HEK293 (cell line): ENCODE measurements around the gene IGDCC3.

Source experiments
- CTCF ChIA-PET: fragments of 350-600 bp; formaldehyde crosslinking; extraction: SDS; loops from one replicate; lab custom pipeline; 2021; ENCODE audit warnings: antibody characterized with exemption; lab: Yijun Ruan, JAX
- POLR2A ChIA-PET: fragments of 300-600 bp; formaldehyde crosslinking; extraction: SDS; loops from one replicate; lab custom pipeline; 2020; ENCODE audit warnings: antibody characterized with exemption, inconsistent platforms; lab: Yijun Ruan, JAX
- H3K27ac ChIP-seq: fragments of 200-500 bp; sonication (Bioruptor generic); 2 replicates; pipeline ENCODE4 v1.5.1; 2014; ENCODE audit warnings: low read depth, low read length, control low read depth, inconsistent platforms; ENCODE audit errors: extremely low read depth
- H3K36me3 ChIP-seq, 2 experiments: fragments of 200-500 bp in 1 of 2; sonication (Bioruptor generic) in 1 of 2; 1 replicate in 1 of 2; 2 replicates in 1 of 2; pipeline ENCODE4 v1.5.1; 2014 to 2017; ENCODE audit warnings: inconsistent platforms in 2 of 2, low read length in 2 of 2; ENCODE audit not compliant: control insufficient read depth in 2 of 2, insufficient read depth in 1 of 2
- H3K4me1 ChIP-seq: fragments of 200-500 bp; sonication (Bioruptor generic); 2 replicates; pipeline ENCODE4 v1.5.1; 2014; ENCODE audit warnings: mild to moderate bottlenecking, low read length, inconsistent platforms; ENCODE audit not compliant: control insufficient read depth, insufficient read depth
- H3K4me3 ChIP-seq: 2 replicates; pipeline ENCODE4 v1.5.1; 2011; ENCODE audit warnings: low read depth, mild to moderate bottlenecking, control low read depth, low read length, moderate library complexity
- H3K9me3 ChIP-seq: fragments of 200-500 bp; sonication (Bioruptor generic); 2 replicates; pipeline ENCODE4 v1.5.1; 2014; ENCODE audit warnings: low read depth, low read length, inconsistent platforms; ENCODE audit not compliant: control insufficient read depth, insufficient read depth
- GLI4 ChIP-seq: fragments of 450-650 bp; formaldehyde crosslinking; IDR thresholded peaks from 2 replicates; pipeline ENCODE4 v1.5.1; 2016; ENCODE audit warnings: missing biosample characterization, missing genetic modification characterization
- GLIS2 ChIP-seq: fragments of 450-650 bp; formaldehyde crosslinking; IDR thresholded peaks from 2 replicates; pipeline ENCODE4 v1.5.1; 2016; ENCODE audit warnings: missing biosample characterization, missing genetic modification characterization
- IKZF3 ChIP-seq: fragments of 450-650 bp; IDR thresholded peaks from 2 replicates; pipeline ENCODE4 v1.5.0; 2018; ENCODE audit warnings: missing biosample characterization, mild to moderate bottlenecking, missing genetic modification characterization, moderate library complexity
- KLF8 ChIP-seq: fragments of 450-650 bp; formaldehyde crosslinking; IDR thresholded peaks from 2 replicates; pipeline ENCODE4 v1.5.1; 2016; ENCODE audit warnings: missing biosample characterization, missing genetic modification characterization
- SCRT1 ChIP-seq: fragments of 450-650 bp; formaldehyde crosslinking; IDR thresholded peaks from 2 replicates; pipeline ENCODE4 v1.5.1; 2016; ENCODE audit warnings: missing biosample characterization, missing genetic modification characterization, borderline replicate concordance
- SCRT2 ChIP-seq: fragments of 450-650 bp; formaldehyde crosslinking; IDR thresholded peaks from 2 replicates; pipeline ENCODE4 v1.5.1; 2016; ENCODE audit warnings: missing biosample characterization, missing genetic modification characterization
- YY1 ChIP-seq: fragments of 450-650 bp; formaldehyde crosslinking; IDR thresholded peaks from 2 replicates; pipeline ENCODE4 v1.5.1; 2018; ENCODE audit warnings: missing biosample characterization, missing genetic modification characterization
- ZBTB17 ChIP-seq: fragments of 450-650 bp; formaldehyde crosslinking; IDR thresholded peaks from 2 replicates; pipeline ENCODE4 v1.5.1; 2016; ENCODE audit warnings: missing biosample characterization, missing genetic modification characterization
- ZBTB20 ChIP-seq: fragments of 450-650 bp; formaldehyde crosslinking; IDR thresholded peaks from 2 replicates; pipeline ENCODE4 v1.5.1; 2016; ENCODE audit warnings: missing biosample characterization, missing genetic modification characterization
- ZBTB8A ChIP-seq: fragments of 450-650 bp; formaldehyde crosslinking; IDR thresholded peaks from 2 replicates; pipeline ENCODE4 v1.5.1; 2016; ENCODE audit warnings: missing biosample characterization, missing genetic modification characterization
- ZEB2 ChIP-seq: fragments of 450-650 bp; formaldehyde crosslinking; IDR thresholded peaks from 2 replicates; pipeline ENCODE4 v1.5.1; 2016; ENCODE audit warnings: missing biosample characterization, missing genetic modification characterization
- ZFP3 ChIP-seq: fragments of 450-650 bp; formaldehyde crosslinking; IDR thresholded peaks from 2 replicates; pipeline ENCODE4 v1.5.1; 2016; ENCODE audit warnings: low read depth, missing biosample characterization, missing genetic modification characterization
- ZIC2 ChIP-seq: fragments of 450-650 bp; formaldehyde crosslinking; IDR thresholded peaks from 2 replicates; pipeline ENCODE4 v1.5.1; 2016; ENCODE audit warnings: missing biosample characterization, missing genetic modification characterization
- ZNF10 ChIP-seq: fragments of 450-650 bp; formaldehyde crosslinking; IDR thresholded peaks from 2 replicates; pipeline ENCODE4 v1.5.1; 2017; ENCODE audit warnings: missing biosample characterization, missing genetic modification characterization
- ZNF248 ChIP-seq: fragments of 450-650 bp; formaldehyde crosslinking; IDR thresholded peaks from 2 replicates; pipeline ENCODE4 v1.5.1; 2017; ENCODE audit warnings: missing biosample characterization, missing genetic modification characterization
- ZNF335 ChIP-seq: fragments of 450-650 bp; formaldehyde crosslinking; conservative IDR thresholded peaks from 2 replicates; pipeline ENCODE4 v1.5.1; 2016; ENCODE audit warnings: missing biosample characterization, missing genetic modification characterization
- ZNF596 ChIP-seq: fragments of 450-650 bp; IDR thresholded peaks from 2 replicates; pipeline ENCODE4 v1.5.0; 2018; ENCODE audit warnings: missing biosample characterization, mild to moderate bottlenecking, missing genetic modification characterization, moderate library complexity
- ZNF600 ChIP-seq: fragments of 450-650 bp; formaldehyde crosslinking; IDR thresholded peaks from 2 replicates; pipeline ENCODE4 v1.5.1; 2016; ENCODE audit warnings: missing biosample characterization, missing genetic modification characterization
- ZNF654 ChIP-seq: fragments of 450-650 bp; formaldehyde crosslinking; IDR thresholded peaks from 2 replicates; pipeline ENCODE4 v1.5.1; 2016; ENCODE audit warnings: low read depth, missing biosample characterization, missing genetic modification characterization
- ZSCAN30 ChIP-seq: fragments of 450-650 bp; IDR thresholded peaks from 2 replicates; pipeline ENCODE4 v1.5.1; 2018; ENCODE audit warnings: missing biosample characterization, mild to moderate bottlenecking, missing genetic modification characterization, moderate library complexity
- ZXDB ChIP-seq: fragments of 450-650 bp; formaldehyde crosslinking; IDR thresholded peaks from 2 replicates; pipeline ENCODE4 v1.5.1; 2016; ENCODE audit warnings: missing biosample characterization, missing genetic modification characterization
- TF ChIP-seq, protein P1 (sequence below): fragments of 450-650 bp; formaldehyde crosslinking; IDR thresholded peaks from 2 replicates; pipeline ENCODE4 v1.5.1; 2016; ENCODE audit warnings: missing biosample characterization, missing genetic modification characterization
- TF ChIP-seq, protein P2 (sequence below): fragments of 450-650 bp; formaldehyde crosslinking; IDR thresholded peaks from 2 replicates; pipeline ENCODE4 v1.5.1; 2016; ENCODE audit warnings: missing biosample characterization, missing genetic modification characterization
- TF ChIP-seq, protein P3 (sequence below): fragments of 450-650 bp; formaldehyde crosslinking; IDR thresholded peaks from 2 replicates; pipeline ENCODE4 v1.5.1; 2016; ENCODE audit warnings: missing biosample characterization, missing genetic modification characterization

Gene IGDCC3

DNA sequence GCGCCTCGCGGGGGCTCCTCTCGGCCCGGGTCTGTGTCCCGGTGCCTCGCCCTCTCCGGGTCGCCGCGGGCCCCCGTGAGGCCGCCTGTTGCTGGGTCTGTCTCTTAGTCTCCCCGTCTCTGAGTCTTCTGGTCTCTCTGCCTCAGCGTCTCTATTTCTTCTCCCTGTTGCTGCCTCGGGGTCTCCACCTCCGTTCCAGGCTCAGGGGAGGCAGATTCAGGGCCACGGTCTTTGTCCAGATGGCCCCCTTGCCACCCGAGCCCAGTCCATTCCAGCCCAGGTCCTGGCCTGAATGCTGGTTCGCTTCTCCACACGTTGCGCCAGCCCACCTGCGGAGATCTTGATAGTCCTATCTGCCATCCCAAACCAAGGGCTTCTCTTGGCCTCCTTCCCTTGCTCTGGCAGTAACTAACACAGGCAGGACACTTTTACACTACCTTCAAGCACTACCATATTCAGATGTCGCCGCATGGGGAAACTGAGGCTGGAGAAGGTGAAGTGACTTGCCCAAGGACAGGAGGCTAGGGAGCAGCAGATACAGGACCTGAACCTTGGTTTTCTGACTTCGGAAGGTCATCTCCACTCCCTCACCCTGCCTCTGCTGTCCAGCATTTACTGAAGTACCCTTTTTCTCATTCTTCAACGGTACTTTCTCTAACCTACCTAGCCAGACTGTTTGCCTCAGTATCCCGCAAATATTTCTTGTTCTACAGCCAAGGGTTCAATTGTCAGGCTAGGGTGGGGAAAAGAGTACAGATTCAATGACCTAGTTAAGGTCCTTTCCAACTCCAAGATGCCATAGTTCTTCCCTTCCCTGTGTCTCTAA is 45.6 kb upstream of the IGDCC3 start:
- TF ChIP-seq GLIS2 (peak; percentile 60), ZBTB17 (tag by site-specific recombination) (peak; percentile 53; the same call in 1 of the 2 replicates), ZNF248 (no peak), SCRT1 (tag by site-specific recombination) (peak; percentile 92), ZNF600 (tag by site-specific recombination) (peak; percentile 89), ZXDB (tag by site-specific recombination) (no peak), ZNF335 (tag by site-specific recombination) (peak; percentile 67), GLI4 (no peak), ZNF596 (0 out of 2 replicates have a peak, but pooled peaks have one; percentile 7), KLF8 (tag by site-specific recombination) (0 out of 2 replicates have a peak, but pooled peaks have one; percentile 31), ZIC2 (tag by site-specific recombination) (peak; percentile 78), ZFP3 (tag by site-specific recombination) (no peak), ZNF654 (tag by site-specific recombination) (no peak), YY1 (tag by site-specific recombination) (0 out of 2 replicates have a peak, but pooled peaks have one; percentile 34), IKZF3 (peak; percentile 14; the same call in 1 of the 2 replicates), ZBTB8A (tag by site-specific recombination) (peak; percentile 68), SCRT2 (peak; percentile 95), ZNF10 (tag by site-specific recombination) (no peak), ZSCAN30 (tag by site-specific recombination) (peak; percentile 20; the same call in 1 of the 2 replicates), ZBTB20 (tag by site-specific recombination) (peak; percentile 75), ZEB2 (tag by site-specific recombination) (peak; percentile 41; the same call in 1 of the 2 replicates)
- TF ChIP-seq, protein P1, sequence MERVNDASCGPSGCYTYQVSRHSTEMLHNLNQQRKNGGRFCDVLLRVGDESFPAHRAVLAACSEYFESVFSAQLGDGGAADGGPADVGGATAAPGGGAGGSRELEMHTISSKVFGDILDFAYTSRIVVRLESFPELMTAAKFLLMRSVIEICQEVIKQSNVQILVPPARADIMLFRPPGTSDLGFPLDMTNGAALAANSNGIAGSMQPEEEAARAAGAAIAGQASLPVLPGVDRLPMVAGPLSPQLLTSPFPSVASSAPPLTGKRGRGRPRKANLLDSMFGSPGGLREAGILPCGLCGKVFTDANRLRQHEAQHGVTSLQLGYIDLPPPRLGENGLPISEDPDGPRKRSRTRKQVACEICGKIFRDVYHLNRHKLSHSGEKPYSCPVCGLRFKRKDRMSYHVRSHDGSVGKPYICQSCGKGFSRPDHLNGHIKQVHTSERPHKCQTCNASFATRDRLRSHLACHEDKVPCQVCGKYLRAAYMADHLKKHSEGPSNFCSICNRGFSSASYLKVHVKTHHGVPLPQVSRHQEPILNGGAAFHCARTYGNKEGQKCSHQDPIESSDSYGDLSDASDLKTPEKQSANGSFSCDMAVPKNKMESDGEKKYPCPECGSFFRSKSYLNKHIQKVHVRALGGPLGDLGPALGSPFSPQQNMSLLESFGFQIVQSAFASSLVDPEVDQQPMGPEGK (tag by site-specific recombination) = peak; percentile 77
- TF ChIP-seq, protein P2, sequence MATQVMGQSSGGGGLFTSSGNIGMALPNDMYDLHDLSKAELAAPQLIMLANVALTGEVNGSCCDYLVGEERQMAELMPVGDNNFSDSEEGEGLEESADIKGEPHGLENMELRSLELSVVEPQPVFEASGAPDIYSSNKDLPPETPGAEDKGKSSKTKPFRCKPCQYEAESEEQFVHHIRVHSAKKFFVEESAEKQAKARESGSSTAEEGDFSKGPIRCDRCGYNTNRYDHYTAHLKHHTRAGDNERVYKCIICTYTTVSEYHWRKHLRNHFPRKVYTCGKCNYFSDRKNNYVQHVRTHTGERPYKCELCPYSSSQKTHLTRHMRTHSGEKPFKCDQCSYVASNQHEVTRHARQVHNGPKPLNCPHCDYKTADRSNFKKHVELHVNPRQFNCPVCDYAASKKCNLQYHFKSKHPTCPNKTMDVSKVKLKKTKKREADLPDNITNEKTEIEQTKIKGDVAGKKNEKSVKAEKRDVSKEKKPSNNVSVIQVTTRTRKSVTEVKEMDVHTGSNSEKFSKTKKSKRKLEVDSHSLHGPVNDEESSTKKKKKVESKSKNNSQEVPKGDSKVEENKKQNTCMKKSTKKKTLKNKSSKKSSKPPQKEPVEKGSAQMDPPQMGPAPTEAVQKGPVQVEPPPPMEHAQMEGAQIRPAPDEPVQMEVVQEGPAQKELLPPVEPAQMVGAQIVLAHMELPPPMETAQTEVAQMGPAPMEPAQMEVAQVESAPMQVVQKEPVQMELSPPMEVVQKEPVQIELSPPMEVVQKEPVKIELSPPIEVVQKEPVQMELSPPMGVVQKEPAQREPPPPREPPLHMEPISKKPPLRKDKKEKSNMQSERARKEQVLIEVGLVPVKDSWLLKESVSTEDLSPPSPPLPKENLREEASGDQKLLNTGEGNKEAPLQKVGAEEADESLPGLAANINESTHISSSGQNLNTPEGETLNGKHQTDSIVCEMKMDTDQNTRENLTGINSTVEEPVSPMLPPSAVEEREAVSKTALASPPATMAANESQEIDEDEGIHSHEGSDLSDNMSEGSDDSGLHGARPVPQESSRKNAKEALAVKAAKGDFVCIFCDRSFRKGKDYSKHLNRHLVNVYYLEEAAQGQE (tag by site-specific recombination) = peak; percentile 83
- TF ChIP-seq, protein P3, sequence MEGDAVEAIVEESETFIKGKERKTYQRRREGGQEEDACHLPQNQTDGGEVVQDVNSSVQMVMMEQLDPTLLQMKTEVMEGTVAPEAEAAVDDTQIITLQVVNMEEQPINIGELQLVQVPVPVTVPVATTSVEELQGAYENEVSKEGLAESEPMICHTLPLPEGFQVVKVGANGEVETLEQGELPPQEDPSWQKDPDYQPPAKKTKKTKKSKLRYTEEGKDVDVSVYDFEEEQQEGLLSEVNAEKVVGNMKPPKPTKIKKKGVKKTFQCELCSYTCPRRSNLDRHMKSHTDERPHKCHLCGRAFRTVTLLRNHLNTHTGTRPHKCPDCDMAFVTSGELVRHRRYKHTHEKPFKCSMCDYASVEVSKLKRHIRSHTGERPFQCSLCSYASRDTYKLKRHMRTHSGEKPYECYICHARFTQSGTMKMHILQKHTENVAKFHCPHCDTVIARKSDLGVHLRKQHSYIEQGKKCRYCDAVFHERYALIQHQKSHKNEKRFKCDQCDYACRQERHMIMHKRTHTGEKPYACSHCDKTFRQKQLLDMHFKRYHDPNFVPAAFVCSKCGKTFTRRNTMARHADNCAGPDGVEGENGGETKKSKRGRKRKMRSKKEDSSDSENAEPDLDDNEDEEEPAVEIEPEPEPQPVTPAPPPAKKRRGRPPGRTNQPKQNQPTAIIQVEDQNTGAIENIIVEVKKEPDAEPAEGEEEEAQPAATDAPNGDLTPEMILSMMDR (tag by site-specific recombination) = peak; percentile 29; the same call in 1 of the 2 replicates
- peak overlapping the region; percentile 86; the same call in 1 of the 2 replicates for H3K27ac ChIP-seq
- no peaks in the 10 kb centered on the region for H3K36me3 ChIP-seq
- peak overlapping the region; percentile 29 for H3K4me3 ChIP-seq
- POLR2A ChIA-PET = no interaction called here
- H3K4me1 ChIP-seq = peaks cover 10% of the 10 kb centered on the region
- CTCF ChIA-PET = no interaction called here
- H3K9me3 ChIP-seq = no peaks in the 10 kb centered on the region
